Measurements from ENCODE around the gene GPR61.

The GPR61 gene

GRCh38 chr1:109535481-109535880 is 4.2 kb upstream of the GPR61 start:
- DNase-seq (ENCODE audit: low spot score) = no peak

GRCh38 chr1:109535971-109536491 is 3.6 kb upstream of the GPR61 start:
- no peak for DNase-seq (ENCODE audit: low spot score)

GRCh38 chr1:109537450-109538178 is 2.1 kb upstream of the GPR61 start:
- DNase-seq (ENCODE audit: low spot score) = peak; percentile 62

DNA sequence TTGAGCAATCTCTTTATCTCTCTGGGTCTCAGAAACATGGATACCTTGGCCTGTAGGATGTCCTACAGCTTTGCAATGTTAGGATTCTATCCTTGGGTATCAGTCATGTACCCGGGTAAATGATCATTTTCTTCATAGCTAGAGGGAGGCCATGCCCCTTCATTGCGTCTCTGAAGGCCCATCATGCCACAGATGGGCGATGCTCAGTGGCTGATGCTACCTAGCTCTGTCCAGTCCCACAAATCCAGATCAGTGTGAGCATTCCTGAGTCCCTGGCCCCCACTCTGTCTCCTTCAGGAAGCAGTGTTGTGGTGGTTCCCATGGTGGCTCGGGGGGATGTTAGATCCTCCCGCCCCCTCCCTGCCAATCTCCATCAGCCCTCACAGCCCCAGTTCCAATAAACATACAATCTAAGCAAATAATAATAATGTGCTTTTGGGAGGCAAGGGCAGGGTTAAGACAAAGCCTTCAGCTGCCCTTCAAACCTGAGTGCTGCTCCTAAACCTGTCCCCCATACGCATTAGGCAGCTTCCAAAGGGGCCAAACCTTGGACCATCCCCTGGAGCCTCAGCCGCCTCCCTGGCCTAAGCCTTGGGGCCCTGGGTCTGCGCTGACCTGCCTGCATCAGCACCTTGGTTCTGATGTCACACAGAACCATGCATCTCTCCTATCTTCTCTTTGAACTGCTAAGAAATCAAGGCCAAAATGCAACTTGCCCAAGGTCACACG is 681 bp upstream of the GPR61 start:
- DNase-seq (ENCODE audit: low spot score) = no peak

DNA sequence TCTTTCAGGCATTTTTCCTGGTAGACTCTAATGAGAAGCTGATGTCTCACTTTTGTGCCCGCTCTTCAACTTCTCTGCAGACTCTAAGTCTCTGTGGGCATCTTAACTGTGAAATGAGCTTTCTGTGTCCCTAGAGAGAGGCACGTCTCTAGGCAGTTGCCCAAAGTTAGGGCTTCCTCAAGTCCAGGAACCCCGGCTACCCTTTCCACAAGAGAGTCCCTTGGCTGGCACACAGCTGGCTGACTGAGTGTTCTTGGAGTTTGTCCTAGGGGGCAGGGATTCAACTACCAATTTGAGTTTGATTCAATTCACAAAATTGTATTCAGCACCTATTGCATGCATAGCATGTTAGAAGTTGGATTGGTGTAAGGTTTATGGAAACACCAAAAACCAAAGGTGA is 1.4 kb downstream of the GPR61 start:
- no peak for DNase-seq (ENCODE audit: low spot score)

- no peak for DNase-seq (ENCODE audit: low spot score)
These were observed 3.0 kb downstream of the GPR61 start for GRCh38 chr1:109542657-109543056.

GRCh38 chr1:109543283-109543987 is 3.8 kb downstream of the GPR61 start:
- DNase-seq (ENCODE audit: low spot score) = no peak

GRCh38 chr1:109543988-109544735 is 4.5 kb downstream of the GPR61 start:
- no peak for DNase-seq (ENCODE audit: low spot score)

DNA sequence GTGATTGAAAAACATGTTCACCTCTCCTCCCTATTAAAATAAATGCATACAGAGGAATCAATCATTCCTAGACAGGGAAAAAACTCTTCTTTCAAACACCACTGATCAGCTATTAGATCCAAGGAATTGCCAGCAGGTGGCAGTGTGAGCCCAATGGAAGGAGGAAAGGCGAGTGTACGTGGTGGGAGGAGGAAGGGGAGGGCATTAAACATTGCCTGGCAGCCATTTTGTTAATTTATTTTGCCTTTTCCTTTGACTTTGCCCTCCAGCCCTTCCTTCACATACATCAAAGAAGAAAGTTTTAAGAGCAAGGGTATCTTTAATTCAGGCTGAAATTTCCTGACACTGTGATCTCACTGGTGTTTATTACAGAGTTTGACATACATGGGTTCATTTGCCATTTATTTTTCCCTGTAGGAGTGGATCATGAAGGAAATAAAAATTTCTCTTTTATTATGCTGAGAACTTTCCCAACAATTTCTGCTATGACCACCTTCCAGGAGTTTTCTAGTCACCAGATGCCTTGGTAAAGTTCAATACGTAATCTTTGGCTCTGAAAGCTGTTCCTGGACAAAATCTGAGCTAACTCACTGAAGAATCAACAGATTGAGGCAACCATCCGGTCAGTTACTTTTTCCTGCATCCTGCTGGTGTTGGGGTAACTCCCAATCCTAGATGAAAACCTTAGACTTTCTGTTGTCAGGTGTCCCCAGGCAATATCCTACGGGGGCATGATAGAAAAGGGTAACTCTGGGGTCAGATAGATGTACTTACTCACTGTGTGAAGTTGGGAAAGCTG is 6.8 kb downstream of the GPR61 start:
- peak; percentile 82 for DNase-seq (ENCODE audit: low spot score)

DNA sequence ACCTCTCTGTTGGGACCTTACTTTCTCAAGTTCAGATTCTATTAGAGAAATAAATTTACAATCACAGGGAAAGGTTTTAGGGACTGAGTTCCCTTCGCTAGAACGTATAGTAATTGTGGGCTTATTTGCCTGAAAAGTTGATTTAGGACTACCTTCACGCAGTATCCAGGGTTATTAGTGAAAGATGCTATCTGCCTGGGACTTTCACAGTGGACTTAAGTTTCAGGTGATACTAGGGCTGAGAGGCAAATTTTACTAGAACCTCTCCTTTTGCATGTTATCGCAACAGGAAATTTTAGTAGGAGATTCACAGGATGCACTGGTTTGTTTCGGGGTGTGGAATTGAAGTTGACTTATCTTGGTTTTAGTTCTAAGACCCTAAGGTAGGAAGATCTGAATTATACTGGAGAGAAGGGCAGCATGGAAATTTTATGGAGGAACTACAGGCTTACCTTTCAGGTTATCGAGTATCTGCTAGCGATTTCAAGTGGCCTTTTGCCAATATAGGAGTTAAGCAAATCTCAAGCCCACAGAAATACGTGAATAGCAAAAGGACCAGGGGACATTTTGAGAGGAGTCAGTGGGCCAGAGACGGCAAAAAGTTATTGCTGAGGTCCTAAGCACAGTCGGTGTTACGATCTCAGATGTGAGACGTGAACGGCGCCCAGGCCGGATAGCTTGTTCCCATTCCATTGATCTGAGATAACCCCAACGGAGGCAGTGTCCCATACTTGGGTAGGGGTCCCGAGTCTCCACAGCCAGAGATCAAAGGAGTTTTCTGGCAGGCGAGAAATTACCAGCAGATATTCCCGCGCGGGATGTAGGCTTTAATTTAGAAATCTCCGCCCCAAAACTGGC is 8.0 kb downstream of the GPR61 start:
- DNase-seq (ENCODE audit: low spot score) = no peak

- peak; percentile 89 for DNase-seq (ENCODE audit: low spot score)
These were observed 8.9 kb downstream of the GPR61 start, which contains the start of gene GNAI3 for GRCh38 chr1:109548321-109549267. GNAI3 (plus strand) TSS chr1:109548615; CDS start chr1:109548721, 106 bp downstream.

DNA sequence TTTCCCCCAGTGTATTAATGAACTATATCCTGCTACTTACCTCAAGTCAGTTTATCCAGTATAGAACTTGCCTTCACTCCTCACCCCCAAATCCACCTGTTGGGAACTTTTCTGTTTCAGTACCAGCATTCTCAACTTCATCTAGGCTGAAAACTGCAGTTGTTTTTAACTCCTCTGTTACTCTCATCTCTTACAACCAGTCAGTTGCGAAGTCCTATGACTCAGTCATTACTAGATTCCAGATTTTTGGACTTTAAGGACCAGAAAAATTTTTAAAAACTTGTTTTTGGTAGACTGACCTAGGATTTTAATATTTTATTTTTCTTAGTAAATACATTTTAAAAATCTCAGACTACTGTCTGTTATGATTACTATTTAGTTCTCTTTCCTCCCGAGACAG is 16.9 kb downstream of the GPR61 start:
- no peak for DNase-seq (ENCODE audit: low spot score)

GRCh38 chr1:109557520-109557919 is 17.8 kb downstream of the GPR61 start:
- DNase-seq (ENCODE audit: low spot score) = no peak

GRCh38 chr1:109559995-109560394 is 20.3 kb downstream of the GPR61 start:
- DNase-seq (ENCODE audit: low spot score) = no peak

DNA sequence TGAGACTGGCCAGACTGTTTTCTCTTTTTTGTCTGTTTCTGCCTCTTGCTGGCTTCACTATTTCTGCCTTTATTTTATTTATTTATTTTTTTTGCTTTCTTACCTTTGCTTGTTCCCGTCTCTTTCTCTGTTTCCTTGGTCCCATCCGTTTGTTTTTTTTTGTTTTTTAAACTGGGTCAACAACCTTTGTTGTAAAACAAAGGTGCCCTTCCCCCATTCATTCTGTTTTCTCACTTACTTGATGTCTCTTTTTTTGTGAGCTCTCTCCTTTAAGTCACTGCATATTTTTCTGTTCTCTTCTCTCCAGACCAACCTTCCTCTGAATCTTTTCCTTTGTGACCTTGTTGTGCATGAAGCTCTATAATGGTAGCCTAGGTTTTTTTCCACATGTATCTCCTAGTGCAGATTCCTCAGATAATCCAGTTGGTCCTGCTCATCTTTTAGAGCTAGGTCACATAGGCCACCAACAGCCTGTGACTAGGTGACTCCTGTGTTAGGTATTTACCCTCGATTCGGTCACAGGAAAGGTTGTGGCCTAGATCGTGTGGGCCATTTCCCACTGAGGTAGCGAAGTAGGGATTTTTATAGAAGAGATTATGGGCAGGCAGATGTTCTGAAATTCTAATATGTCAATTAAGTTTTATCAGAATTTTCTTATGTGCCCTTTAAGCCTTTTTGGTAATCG is 24.7 kb downstream of the GPR61 start:
- DNase-seq (ENCODE audit: low spot score) = no peak

GRCh38 chr1:109565241-109565640 is 25.6 kb downstream of the GPR61 start:
- DNase-seq (ENCODE audit: low spot score) = no peak

DNA sequence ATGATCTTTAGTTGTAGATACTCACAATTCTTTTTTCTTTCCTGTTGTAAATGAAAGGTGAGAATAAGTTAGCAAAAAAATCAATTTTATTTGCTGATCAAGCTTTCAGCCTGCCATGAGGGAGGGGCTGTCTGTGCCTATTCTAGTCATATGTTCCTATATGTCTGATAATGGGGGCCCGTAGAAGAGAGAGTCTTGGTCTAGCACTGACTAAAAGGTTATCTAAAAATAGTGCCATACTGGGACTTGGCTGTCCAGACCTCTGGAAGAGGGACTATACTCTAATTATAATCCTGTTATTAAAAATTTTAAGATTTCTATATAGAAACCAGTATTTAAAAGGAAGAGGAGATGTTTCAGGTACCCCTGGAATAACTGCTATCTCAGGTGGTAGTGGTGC is 27.3 kb downstream of the GPR61 start:
- no peak for DNase-seq (ENCODE audit: low spot score)
